Stimulated activated naive CD8-positive, alpha-beta T cell treated with anti-CD3 and anti-CD28 coated beads, Interleukin-15, amount 100 ng/mL, for 72 hours (primary cell): ENCODE results near the gene OLFML2A.
"Not testable (repeated sequence)": the region's sequence is repeated elsewhere in the genome, so short reads cannot be mapped to it uniquely, and the experiment has no call there.

Experiments used
- ATAC-seq: fragments of 150-1000 bp; cut with Tn5 transposase; 2 replicates; pipeline ENCODE4 v1.10.0; 2021; ENCODE audit warnings: mild to moderate bottlenecking, moderate library complexity
- DNase-seq, 2 donors: peaks; one replicate each; pipeline ENCODE4 v3.0.0; 2021 to 2022
- H3K27ac Mint-ChIP-seq, 2 donors: one replicate each; pipeline ENCODE4 v1.8.0; 2022; ENCODE audit warnings: mild to moderate bottlenecking in 2 of 2, mixed read lengths in 2 of 2, moderate library complexity in 2 of 2
- H3K27me3 Mint-ChIP-seq: one replicate; pipeline ENCODE4 v1.8.0; 2022; ENCODE audit warnings: mixed read lengths
- H3K4me1 Mint-ChIP-seq: one replicate; pipeline ENCODE4 v1.8.0; 2022; ENCODE audit warnings: mild to moderate bottlenecking, mixed read lengths
- H3K4me3 Mint-ChIP-seq, 2 donors: one replicate each; pipeline ENCODE4 v1.8.0; 2022; ENCODE audit warnings: mild to moderate bottlenecking in 2 of 2, mixed read lengths in 2 of 2, moderate library complexity in 1 of 2
- H3K9me3 Mint-ChIP-seq, 2 donors: one replicate each; pipeline ENCODE4 v1.8.0; 2022; ENCODE audit warnings: mixed read lengths in 2 of 2

OLFML2A gene

DNA sequence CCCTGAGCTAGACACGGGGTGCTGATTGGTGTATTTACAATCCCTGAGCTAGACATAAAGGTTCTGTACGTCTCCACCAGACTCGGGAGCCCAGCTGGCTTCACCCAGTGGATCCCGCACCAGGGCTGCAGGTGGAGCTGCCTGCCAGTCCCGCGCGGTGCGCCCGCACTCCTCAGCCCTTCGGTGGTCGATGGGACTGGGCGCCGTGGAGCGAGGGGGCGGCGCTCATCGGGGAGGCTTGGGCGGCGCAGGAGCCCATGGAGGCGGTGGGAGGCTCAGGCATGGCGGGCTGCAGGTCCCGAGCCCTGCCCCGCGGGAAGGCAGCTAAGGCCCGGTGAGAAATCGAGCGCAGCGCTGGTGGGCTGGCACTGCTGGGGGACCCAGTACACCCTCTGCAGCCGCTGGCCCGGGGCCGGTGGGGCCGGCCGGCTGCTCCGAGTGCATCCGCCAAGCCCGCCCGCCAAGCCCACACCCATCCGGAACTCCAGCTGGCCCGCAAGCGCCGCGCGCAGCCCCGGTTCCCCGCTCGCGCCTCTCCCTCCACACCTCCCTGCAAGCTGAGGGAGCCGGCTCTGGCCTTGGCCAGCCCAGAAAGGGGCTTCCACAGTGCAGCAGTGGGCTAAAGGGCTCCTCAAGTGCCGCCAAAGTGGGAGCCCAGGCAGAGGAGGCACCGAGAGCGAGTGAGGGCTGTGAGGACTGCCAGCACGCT is 61.8 kb downstream of the OLFML2A start:
- Mint-ChIP-seq H3K27me3 (peaks cover 51% of the 10 kb centered on the region), H3K4me3 (peak overlapping the region in 1 of 2 donors; percentile 35)
- H3K27ac Mint-ChIP-seq, ATAC-seq, DNase-seq, H3K4me1 Mint-ChIP-seq, H3K9me3 Mint-ChIP-seq: not testable (repeated sequence)

DNA sequence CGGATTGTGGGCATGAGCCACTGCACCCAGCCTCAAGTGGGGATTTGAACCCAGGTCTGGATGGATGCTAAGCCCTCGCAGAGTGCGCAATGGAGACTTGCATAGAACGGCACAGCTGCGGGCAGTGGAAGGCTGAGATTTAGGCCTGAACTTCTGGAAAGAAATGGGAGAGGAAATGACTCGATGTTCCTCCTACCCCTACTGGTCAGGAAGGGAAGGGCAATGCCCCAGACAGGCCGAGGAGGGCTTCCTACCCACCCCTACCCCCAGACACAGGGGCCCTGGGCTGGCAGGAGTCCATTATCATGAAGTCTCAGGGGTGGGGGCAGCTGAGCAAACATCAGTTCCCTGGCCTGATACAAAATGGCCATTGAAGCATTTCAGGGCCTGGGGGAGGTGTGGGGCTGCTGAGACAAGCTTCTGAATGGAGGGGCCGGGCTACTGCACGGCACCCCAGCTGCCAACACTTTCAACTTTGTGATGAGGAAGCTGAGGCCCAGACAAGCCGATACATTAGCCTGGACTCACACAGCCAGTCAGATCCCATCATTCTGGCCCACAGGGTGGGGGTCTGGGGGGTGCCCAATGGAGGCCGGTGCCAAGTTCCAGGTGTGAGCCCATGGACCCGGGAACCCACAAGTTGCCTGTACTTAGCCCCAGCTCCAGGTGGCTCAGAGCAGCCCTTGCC is 62.8 kb downstream of the OLFML2A start:
- no peak for ATAC-seq
- DNase-seq: no peak

GRCh38 chr9:124840300-124840833 is 63.4 kb downstream of the OLFML2A start:
- Mint-ChIP-seq H3K27me3 (peaks cover 43% of the 10 kb centered on the region), H3K4me1 (no peaks in the 10 kb centered on the region), H3K9me3 (no peaks in the 10 kb centered on the region), H3K4me3 (no peak overlapping the region), H3K27ac (no peak overlapping the region)
- ATAC-seq (no peak), DNase-seq (no peak)

More for the DNA sequence above, 62.8 kb downstream of the OLFML2A start:
- Mint-ChIP-seq H3K27ac (peak overlapping the region in 1 of 2 donors; percentile 19), H3K4me3 (peak overlapping the region in 1 of 2 donors; percentile 18), H3K27me3 (peaks cover 44% of the 10 kb centered on the region), H3K9me3 (no peaks in the 10 kb centered on the region), H3K4me1 (no peaks in the 10 kb centered on the region)

DNA sequence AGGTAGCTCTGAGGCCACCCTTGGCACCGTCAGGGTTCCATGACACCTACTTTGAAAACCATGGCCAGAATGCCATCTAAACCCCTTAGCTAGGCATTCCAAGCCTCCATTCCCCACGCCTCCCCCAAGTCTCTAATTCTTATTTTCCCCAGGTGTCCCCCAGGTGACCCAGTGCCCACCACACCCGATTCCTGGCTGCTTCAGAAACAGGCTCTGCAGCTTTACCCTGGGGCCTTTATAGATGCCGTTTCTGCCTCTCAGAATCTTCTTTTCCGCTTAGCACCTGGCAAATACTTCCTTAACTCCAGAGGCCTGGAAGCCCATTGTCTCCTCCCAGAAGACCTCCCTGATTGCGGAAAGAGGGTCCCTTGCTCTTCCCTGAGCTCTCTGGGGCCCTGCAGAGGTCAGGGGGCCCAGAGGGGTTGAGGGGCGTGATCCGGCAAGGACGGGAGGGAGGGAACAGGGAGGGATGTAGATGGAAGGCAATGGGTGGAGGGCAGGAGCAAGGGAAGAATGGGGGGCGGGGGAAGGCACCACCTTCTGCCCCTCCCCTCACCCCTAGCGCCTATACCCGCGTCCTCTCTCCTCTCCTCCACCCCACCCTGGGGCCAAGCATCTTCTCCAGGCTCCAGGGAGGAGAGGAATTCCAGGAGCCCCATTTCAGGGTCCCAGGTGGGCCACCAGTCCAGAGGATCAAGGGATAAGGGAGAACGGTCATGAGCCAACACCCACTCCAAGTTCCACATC is 64.3 kb downstream of the OLFML2A start:
- H3K4me1 Mint-ChIP-seq: no peaks in the 10 kb centered on the region
- no peak overlapping the region for H3K4me3 Mint-ChIP-seq
- no peaks in the 10 kb centered on the region for H3K9me3 Mint-ChIP-seq
- peaks cover 52% of the 10 kb centered on the region for H3K27me3 Mint-ChIP-seq
- DNase-seq: no peak
- ATAC-seq: no peak
- H3K27ac Mint-ChIP-seq: no peak overlapping the region

DNA sequence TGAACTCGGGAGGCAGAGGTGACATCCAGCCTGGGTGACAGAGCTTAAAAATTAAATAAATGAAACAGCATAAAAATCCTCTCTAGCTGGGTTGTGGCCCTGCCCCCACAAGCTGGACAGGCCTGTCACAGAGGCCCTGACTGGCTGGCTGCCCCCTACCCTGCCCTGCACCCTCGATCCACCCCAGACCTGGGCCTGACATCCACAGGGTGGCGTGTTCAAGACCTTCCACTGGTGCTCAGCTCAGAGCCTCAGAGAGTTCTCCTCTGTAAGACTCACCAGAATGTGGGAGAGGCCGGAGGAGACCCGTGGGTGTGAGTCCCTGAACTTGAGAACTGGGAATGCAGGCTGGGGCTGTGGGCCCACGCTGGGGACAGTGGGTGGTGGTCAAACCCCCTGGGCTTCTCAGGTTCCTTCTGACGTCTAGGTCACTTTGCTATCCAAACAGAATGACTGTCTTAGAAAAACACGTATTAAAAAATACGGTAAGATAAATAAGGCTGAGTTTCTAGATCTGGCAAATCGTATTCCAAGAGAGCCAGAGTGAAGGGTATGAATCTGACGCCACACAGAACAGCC is 66.6 kb downstream of the OLFML2A start:
- Mint-ChIP-seq H3K27ac (no peak overlapping the region), H3K4me1 (no peaks in the 10 kb centered on the region), H3K27me3 (peaks cover 56% of the 10 kb centered on the region), H3K9me3 (no peaks in the 10 kb centered on the region), H3K4me3 (no peak overlapping the region)
- ATAC-seq (no peak), DNase-seq (no peak)

DNA sequence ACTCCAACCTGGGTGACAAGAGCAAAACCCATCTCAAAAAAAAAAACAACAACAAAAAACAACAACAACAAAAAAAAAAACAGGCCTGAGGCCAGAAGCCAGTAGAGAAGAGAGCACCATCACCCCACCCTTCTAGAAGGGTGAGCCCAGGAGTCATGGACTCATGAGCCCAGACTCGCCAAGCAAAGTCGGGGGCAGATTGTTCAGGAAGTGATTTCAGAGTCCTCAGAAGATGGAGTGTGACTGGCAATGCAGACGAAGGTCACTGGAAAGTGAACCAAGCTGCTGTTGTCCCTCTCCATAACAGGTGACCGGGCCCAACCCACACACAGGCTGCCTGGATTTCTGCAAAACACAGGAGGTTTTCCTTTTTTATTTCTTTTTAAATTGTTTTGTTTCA is 67.4 kb downstream of the OLFML2A start:
- no peak for ATAC-seq
- H3K27me3 Mint-ChIP-seq: peaks cover 55% of the 10 kb centered on the region

GRCh38 chr9:124846467-124846866 is 69.5 kb downstream of the OLFML2A start:
- not testable (repeated sequence) for DNase-seq, H3K4me3 Mint-ChIP-seq, ATAC-seq, H3K9me3 Mint-ChIP-seq, H3K4me1 Mint-ChIP-seq, H3K27ac Mint-ChIP-seq
- H3K27me3 Mint-ChIP-seq: peaks cover 56% of the 10 kb centered on the region

More for the DNA sequence above, 67.4 kb downstream of the OLFML2A start:
- H3K4me3 Mint-ChIP-seq: no peak overlapping the region
- no peak for DNase-seq
- H3K9me3 Mint-ChIP-seq: no peaks in the 10 kb centered on the region
- no peak overlapping the region for H3K27ac Mint-ChIP-seq
- no peaks in the 10 kb centered on the region for H3K4me1 Mint-ChIP-seq

- no peak for ATAC-seq
- Mint-ChIP-seq H3K9me3 (no peaks in the 10 kb centered on the region), H3K27ac (no peak overlapping the region)
Measured at GRCh38 chr9:124846969-124847368, 70.0 kb downstream of the OLFML2A start.

GRCh38 chr9:124849801-124850200 is 72.9 kb downstream of the OLFML2A start:
- ATAC-seq: no peak
- Mint-ChIP-seq H3K27me3 (peaks cover 71% of the 10 kb centered on the region), H3K4me3 (no peak overlapping the region), H3K27ac (no peak overlapping the region), H3K4me1 (peaks cover 18% of the 10 kb centered on the region), H3K9me3 (no peaks in the 10 kb centered on the region)
- no peak for DNase-seq

More at GRCh38 chr9:124846969-124847368, 70.0 kb downstream of the OLFML2A start:
- Mint-ChIP-seq H3K4me1 (no peaks in the 10 kb centered on the region), H3K27me3 (peaks cover 61% of the 10 kb centered on the region), H3K4me3 (no peak overlapping the region)
- DNase-seq: no peak

GRCh38 chr9:124852121-124852828 is 75.3 kb downstream of the OLFML2A start:
- ATAC-seq (no peak), DNase-seq (no peak)
- peaks cover 52% of the 10 kb centered on the region for H3K27me3 Mint-ChIP-seq
- peak overlapping the region; percentile 59 to 71 for H3K4me3 Mint-ChIP-seq
- peaks cover 25% of the 10 kb centered on the region for H3K4me1 Mint-ChIP-seq
- no peak overlapping the region for H3K27ac Mint-ChIP-seq
- H3K9me3 Mint-ChIP-seq: no peaks in the 10 kb centered on the region

GRCh38 chr9:124852829-124853531 is 76.0 kb downstream of the OLFML2A start, which contains the start of gene WDR38:
TSS of gene WDR38 (plus strand) at chr9:124853460. CDS start at chr9:124853532, 72 bp downstream.
- peaks cover 32% of the 10 kb centered on the region for H3K4me1 Mint-ChIP-seq
- peak within 1 kb of the TSS in 1 of 2 donors; percentile 32 for H3K27ac Mint-ChIP-seq

GRCh38 chr9:124853605-124854143 is 76.7 kb downstream of the OLFML2A start:
- ATAC-seq: no peak

More at GRCh38 chr9:124852829-124853531, 76.0 kb downstream of the OLFML2A start, which contains the start of gene WDR38:
- ATAC-seq (peak; percentile 87), DNase-seq (peak; percentile 87 to 89)
- no peaks in the 10 kb centered on the region for H3K9me3 Mint-ChIP-seq
- H3K27me3 Mint-ChIP-seq: peaks cover 45% of the 10 kb centered on the region
- peak within 1 kb of the TSS; percentile 59 to 71 for H3K4me3 Mint-ChIP-seq

GRCh38 chr9:124854161-124854560 is 77.2 kb downstream of the OLFML2A start:
- DNase-seq (no peak), ATAC-seq (no peak)
- Mint-ChIP-seq H3K27me3 (peaks cover 35% of the 10 kb centered on the region), H3K4me1 (peaks cover 44% of the 10 kb centered on the region), H3K27ac (no peak overlapping the region), H3K4me3 (no peak overlapping the region), H3K9me3 (no peaks in the 10 kb centered on the region)

More at GRCh38 chr9:124853605-124854143, 76.7 kb downstream of the OLFML2A start:
- peaks cover 39% of the 10 kb centered on the region for H3K27me3 Mint-ChIP-seq
- DNase-seq: no peak
- peak overlapping the region; percentile 59 to 71 for H3K4me3 Mint-ChIP-seq
- H3K9me3 Mint-ChIP-seq: no peaks in the 10 kb centered on the region
- peaks cover 39% of the 10 kb centered on the region for H3K4me1 Mint-ChIP-seq
- peak overlapping the region in 1 of 2 donors; percentile 32 for H3K27ac Mint-ChIP-seq

- ATAC-seq: no peak
- Mint-ChIP-seq H3K4me1 (peaks cover 50% of the 10 kb centered on the region), H3K27me3 (peaks cover 31% of the 10 kb centered on the region), H3K4me3 (no peak overlapping the region), H3K9me3 (no peaks in the 10 kb centered on the region), H3K27ac (peak overlapping the region; percentile 28 to 49)
- DNase-seq: no peak
Measured at GRCh38 chr9:124854822-124855221, 77.9 kb downstream of the OLFML2A start.
